ENCODE data around the gene PRKX.
"Not testable (repeated sequence)": the region's sequence is repeated elsewhere in the genome, so short reads cannot be mapped to it uniquely, and the experiment has no call there.

Gene PRKX

GRCh38 chrX:3707673-3708274 is 5.7 kb downstream of the PRKX start:
- not testable (repeated sequence) for DNase-seq

GRCh38 chrX:3706481-3706880 is 7.0 kb downstream of the PRKX start:
- no peak for DNase-seq

GRCh38 chrX:3703251-3703650 is 10.2 kb downstream of the PRKX start:
- DNase-seq, result not testable (repeated sequence)

- not testable (repeated sequence) for DNase-seq
Observed at GRCh38 chrX:3702095-3702494, 11.4 kb downstream of the PRKX start.

- DNase-seq, result not testable (repeated sequence)
Observed at GRCh38 chrX:3701445-3701928, 12.0 kb downstream of the PRKX start.

DNA sequence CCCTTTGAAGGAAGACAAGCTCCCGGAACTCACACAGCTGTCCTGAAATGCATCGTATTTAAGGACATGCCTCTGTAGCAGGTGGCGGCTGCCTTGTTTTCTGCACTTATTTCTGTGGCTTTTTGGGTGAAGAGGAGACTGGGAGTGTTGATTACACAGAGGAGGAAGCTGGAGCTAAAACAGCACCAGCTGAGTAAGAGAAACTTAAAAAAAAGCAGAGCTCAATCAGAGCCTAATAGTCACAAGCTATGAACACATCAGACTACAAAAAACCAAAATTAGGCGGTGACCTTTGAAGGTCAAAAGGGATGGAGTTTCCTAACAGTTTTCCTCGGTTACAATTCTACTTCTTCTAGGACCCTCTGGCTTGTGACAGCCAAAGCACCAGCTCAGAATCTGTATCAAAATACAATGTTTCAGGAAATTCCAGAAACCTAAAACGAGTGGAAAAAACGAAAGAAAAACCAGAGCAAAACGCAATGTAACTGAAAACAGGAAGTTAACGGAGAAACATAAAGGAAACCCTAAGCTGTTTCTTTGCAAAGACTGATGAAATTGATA is 13.5 kb downstream of the PRKX start:
- no peak for DNase-seq

- DNase-seq, result no peak
Observed at GRCh38 chrX:3697701-3698279, 15.7 kb downstream of the PRKX start.

GRCh38 chrX:3697220-3697684 is 16.2 kb downstream of the PRKX start:
- no peak for DNase-seq

GRCh38 chrX:3695536-3695935 is 17.9 kb downstream of the PRKX start:
- DNase-seq, result no peak

DNA sequence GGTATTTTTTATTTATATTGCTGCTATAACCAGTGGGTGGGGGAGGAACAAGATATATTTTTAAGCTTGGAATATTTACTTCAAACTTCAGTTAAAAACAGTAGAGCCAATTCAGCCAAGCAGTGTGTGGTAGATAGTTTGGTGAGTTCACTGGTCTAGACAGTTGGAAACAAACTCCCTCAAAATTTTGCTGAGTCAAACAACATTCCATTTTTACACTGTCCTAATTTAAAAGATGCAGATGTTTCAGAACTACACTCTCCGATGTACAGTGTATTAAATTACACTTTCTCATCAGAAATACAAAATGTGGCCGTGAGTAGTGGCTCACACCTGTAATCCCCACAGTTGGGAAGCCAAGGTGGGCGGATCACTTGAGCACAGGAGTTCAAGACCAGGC is 23.3 kb downstream of the PRKX start:
- DNase-seq, result no peak

- DNase-seq, result not testable (repeated sequence)
Observed at GRCh38 chrX:3683236-3683635, 30.2 kb downstream of the PRKX start.

GRCh38 chrX:3680459-3680858 is 33.0 kb downstream of the PRKX start:
- DNase-seq, result no peak

DNA sequence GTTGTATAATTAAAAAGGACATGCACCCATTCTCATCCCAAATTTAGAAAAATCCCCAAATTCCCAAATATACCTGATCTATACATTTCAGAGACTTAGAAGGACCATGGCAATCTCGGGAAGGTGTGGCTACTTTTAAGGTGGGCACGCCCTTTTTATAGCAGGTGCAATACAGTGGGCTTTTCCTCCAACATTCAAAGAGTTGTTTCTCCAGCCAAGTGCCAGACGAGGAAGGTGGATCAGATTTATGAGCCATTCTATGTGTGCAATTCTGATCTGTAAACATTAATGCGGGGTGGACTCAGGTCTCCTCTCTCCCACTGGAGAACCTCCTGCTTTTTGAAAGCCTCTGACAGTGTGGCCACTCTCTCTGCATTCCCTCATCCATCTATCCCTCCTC is 33.8 kb downstream of the PRKX start:
- no peak for DNase-seq

GRCh38 chrX:3678328-3678727 is 35.1 kb downstream of the PRKX start:
- no peak for DNase-seq

DNA sequence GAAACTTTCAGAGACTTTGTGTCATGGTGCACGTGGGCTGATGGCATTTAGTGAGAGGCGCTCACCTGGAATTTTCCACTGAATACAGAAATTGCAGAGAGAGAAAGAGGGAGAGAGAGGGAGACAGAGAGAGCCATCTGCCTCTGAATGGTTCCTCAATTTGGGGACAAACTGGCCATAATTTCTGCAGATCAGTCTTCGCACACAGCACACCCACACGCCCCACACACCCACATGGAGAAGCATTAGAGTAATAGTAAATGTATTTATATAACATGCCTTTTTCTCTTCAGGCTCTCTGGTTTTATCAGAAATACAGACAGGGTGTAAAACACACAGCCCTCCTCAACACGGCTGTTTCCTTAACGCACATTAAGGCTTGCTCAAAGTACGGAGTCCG is 38.6 kb downstream of the PRKX start:
- no peak for DNase-seq

- DNase-seq, result no peak
Observed at GRCh38 chrX:3669841-3670475, 43.5 kb downstream of the PRKX start.

GRCh38 chrX:3666975-3667374 is 46.5 kb downstream of the PRKX start:
- no peak for DNase-seq

DNA sequence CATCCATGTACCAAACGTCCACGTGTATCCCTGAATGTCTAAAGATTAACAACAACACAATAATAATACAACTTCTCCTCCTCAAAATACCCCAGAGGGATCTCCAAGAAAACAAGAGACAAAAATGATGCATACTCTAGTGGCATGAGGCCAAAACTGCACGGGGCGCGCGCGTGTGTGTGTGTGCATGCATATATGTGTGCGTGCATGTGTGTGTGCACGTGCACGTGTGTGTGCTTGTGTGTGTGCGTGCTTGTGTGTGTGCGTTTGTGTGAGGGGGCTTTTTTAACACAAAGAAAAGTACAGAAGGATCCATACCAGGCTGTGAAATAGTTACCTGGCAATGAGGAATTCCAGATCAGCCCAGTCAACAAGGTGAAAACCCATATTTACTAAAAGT is 48.5 kb downstream of the PRKX start:
- no peak for DNase-seq

GRCh38 chrX:3663576-3664250 is 49.7 kb downstream of the PRKX start:
- DNase-seq, result not testable (repeated sequence)

DNA sequence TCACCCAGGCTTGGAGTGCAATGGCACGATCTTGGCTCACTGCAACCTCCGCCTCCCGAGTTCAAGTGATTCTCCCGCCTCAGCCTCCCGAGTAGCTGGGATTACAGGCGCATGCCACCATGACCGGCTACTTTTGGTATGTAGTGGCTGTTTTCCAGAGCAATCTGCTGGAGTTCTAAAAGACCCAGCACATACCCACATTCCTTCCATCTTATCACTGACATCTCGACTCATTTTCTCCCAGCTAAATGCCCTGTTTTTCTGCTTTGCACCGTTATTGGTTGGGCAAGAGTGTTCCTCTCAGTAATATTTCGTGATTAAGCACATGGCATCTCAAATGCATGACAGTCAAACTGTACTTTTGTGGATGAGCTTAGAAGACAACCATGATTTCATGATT is 53.7 kb downstream of the PRKX start:
- no peak for DNase-seq

- DNase-seq, result no peak
Observed at GRCh38 chrX:3655181-3655580, 58.3 kb downstream of the PRKX start.

- no peak for DNase-seq
Observed at GRCh38 chrX:3653111-3653510, 60.3 kb downstream of the PRKX start.

GRCh38 chrX:3651277-3651676 is 62.2 kb downstream of the PRKX start:
- no peak for DNase-seq

All from activated naive CD4-positive, alpha-beta T cell treated with anti-CD3 and anti-CD28 coated beads, Interleukin-2, amount 50 U/mL, for 16 hours (primary cell).